Adrenal gland (tissue), 5 donors: ENCODE data around the gene CCDC185.

ENCODE experiments used
- POLR2A ChIP-seq, 2 donors: fragments of 450-650 bp; IDR thresholded peaks; one replicate each; pipeline ENCODE4 v1.6.1; 2017; ENCODE audit warnings: antibody characterized with exemption in 2 of 2, mild to moderate bottlenecking in 2 of 2, moderate library complexity in 1 of 2
- TF ChIP-seq, protein P1 (sequence below), 6 experiments: fragments of 450-650 bp in 4 of 6; fragments of 200-600 bp in 2 of 6; sonication (generic) in 1 of 6; IDR thresholded peaks; 1 replicate in 5 of 6; 2 replicates in 1 of 6; pipeline versions ENCODE4 v1.5.1 to v1.8.0; 2016 to 2021; ENCODE audit warnings: antibody characterized with exemption in 6 of 6, mild to moderate bottlenecking in 2 of 6, moderate library complexity in 1 of 6
- donor health status: DM: no; HTN: no; CAD: no.

DNA sequence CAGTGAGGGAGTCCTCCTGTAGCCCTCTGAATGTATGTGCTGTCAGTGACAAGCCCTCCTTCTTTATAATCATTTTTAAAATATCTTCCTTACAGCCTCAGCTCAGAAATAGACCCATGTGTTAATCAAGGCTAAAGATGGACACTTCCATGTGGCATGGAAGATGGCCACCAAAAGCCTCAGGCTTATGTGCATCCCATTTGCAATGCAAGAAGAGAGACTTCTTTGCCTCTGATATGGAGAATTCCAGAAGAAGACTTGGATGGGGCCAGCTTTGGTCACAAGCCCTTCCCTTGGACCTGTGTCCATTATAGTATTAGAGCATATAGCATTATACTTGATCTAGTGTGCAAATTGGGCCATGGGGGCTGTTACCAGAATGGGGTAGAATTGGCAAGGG is 18.5 kb downstream of the CCDC185 start:
- TF ChIP-seq, protein P1, sequence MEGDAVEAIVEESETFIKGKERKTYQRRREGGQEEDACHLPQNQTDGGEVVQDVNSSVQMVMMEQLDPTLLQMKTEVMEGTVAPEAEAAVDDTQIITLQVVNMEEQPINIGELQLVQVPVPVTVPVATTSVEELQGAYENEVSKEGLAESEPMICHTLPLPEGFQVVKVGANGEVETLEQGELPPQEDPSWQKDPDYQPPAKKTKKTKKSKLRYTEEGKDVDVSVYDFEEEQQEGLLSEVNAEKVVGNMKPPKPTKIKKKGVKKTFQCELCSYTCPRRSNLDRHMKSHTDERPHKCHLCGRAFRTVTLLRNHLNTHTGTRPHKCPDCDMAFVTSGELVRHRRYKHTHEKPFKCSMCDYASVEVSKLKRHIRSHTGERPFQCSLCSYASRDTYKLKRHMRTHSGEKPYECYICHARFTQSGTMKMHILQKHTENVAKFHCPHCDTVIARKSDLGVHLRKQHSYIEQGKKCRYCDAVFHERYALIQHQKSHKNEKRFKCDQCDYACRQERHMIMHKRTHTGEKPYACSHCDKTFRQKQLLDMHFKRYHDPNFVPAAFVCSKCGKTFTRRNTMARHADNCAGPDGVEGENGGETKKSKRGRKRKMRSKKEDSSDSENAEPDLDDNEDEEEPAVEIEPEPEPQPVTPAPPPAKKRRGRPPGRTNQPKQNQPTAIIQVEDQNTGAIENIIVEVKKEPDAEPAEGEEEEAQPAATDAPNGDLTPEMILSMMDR (IDR thresholded peaks at IDR 0.05), result no peak
- no peak for TF ChIP-seq POLR2A (IDR thresholded peaks at IDR 0.05)
